Measurements from ENCODE around the gene HOMER2. TPM values are rescaled to one million over a fixed set of nuclear protein-coding genes. Genes with fewer than 3 reads are reported as not detected.

The HOMER2 gene
- total and polyA plus RNA-seq, 4 donors: 4.3 to 62.0 (median 23.6) TPM

DNA sequence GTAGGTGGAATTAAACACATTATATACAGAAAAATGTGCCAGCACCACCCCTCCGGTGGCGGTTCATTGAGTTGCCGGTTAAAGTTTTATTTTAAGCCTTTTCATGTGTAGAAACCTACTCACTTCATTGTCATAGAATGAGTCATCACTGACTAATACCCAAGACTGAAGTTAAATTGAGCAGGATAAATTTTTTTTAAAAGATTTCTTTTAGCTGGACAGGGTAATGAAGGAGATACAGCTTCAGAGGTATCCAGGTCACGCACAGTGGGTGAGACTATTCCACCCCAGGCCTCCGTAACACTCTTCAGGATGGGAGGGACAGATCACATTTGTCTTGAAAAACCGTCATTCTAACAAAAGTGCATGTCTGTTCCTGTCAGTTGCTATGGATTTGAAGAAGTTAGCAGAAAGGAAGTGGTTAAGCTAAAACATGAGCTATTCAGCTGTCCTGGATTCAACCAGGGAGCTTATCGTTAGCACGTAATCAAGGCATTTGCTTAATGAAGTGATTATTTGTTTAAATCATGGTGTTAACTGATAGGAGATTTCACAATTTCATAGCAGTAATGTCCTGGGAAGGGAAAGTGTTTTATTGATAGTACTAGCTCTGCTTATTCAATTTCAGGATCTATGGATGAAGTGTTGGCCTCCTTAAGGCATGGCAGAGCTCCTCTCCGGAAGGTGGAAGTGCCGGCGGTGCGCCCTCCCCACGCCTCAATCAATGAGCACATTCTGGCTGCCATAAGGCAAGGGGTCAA, 119.7 kb downstream of the HOMER2 start:
- WGBS: 69% methylated on average over 13 of the region's 13 CpGs

DNA sequence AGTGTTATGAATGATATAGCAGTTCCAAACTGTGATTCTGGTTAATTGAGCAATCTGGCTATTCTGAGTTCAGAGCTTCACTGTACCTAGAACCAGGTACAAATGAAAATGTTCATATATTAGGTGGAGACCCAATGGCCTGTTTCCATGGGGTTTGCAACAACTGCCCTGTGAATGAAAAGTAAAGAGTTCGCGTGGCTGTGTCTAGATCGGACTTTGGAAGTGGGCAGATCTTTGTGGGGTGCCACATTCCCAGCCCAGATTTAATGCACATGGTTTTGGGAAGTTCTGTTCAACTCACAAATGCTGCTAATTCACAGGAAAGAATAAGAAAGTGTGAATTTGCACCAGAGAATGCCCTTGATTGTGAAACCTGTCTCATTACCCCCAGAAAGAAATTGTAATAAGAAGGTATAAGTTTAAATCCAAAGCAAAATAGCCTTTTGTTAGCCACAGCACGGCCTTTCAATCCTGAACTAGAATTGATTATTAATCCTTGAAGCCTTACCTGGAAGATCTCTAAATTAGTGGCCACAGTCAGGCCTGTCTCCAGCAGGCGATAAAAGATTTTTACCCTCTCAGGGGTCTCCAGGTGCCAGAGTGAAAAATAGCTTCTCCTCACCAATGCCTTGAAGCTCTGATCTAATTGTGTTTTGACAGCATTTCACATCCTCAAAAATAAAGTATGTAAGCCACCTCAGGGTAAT, 120.5 kb downstream of the HOMER2 start:
- H3K27ac ChIP-seq (ENCODE audit: low read depth in 1 of 2, low read length in 2 of 2): peak overlapping the region; percentile 39 to 62
- H3K4me3 ChIP-seq (ENCODE audit: low read depth in 1 of 3, low read length in 3 of 3): no peak overlapping the region
- peaks cover 2 to 38% (median 31%) of the 10 kb centered on the region in 4 donors for H3K4me1 ChIP-seq (ENCODE audit: control insufficient read depth in 4 of 4, insufficient read depth in 4 of 4, low read length in 3 of 4)
- peaks cover 9 to 59% (median 43%) of the 10 kb centered on the region in 4 donors for H3K36me3 ChIP-seq (ENCODE audit: control insufficient read depth in 4 of 4, insufficient read depth in 3 of 4, low read depth in 1 of 4, low read length in 3 of 4)
- no peaks in the 10 kb centered on the region for H3K27me3 ChIP-seq (ENCODE audit: control insufficient read depth in 4 of 4, insufficient read depth in 4 of 4, low read length in 3 of 4)
- peak; percentile 13 for TF ChIP-seq HNF4G (IDR thresholded peaks at IDR 0.05)
- no peak for TF ChIP-seq EGR1 (IDR thresholded peaks at IDR 0.05; ENCODE audit: low read depth in 2 of 2)
- TF ChIP-seq HNF4A (conservative IDR thresholded peaks at IDR 0.05): peak; percentile 58
- no peak for TF ChIP-seq YY1 (IDR thresholded peaks at IDR 0.05)
- 77% methylated on average over 5 of the region's 5 CpGs for WGBS
- H3K9ac ChIP-seq (ENCODE audit: low read depth in 1 of 2, low read length in 2 of 2): no peak overlapping the region
- DNase-seq (ENCODE audit: low spot score): no peak
- H3K9me3 ChIP-seq (ENCODE audit: control insufficient read depth in 4 of 4, low read length in 3 of 4): no peaks in the 10 kb centered on the region

More for the DNA sequence above, 119.7 kb downstream of the HOMER2 start:
- Histone ChIP-seq H3K4me3 (ENCODE audit: low read depth in 1 of 3, low read length in 3 of 3) (no peak overlapping the region), H3K9ac (ENCODE audit: low read depth in 1 of 2, low read length in 2 of 2) (no peak overlapping the region), H3K27me3 (ENCODE audit: control insufficient read depth in 4 of 4, insufficient read depth in 4 of 4, low read length in 3 of 4) (no peaks in the 10 kb centered on the region), H3K36me3 (ENCODE audit: control insufficient read depth in 4 of 4, insufficient read depth in 3 of 4, low read depth in 1 of 4, low read length in 3 of 4) (peaks cover 9 to 62% (median 47%) of the 10 kb centered on the region in 4 donors), H3K4me1 (ENCODE audit: control insufficient read depth in 4 of 4, insufficient read depth in 4 of 4, low read length in 3 of 4) (peaks cover 2 to 35% (median 27%) of the 10 kb centered on the region in 4 donors), H3K9me3 (ENCODE audit: control insufficient read depth in 4 of 4, low read length in 3 of 4) (no peaks in the 10 kb centered on the region), H3K27ac (ENCODE audit: low read depth in 1 of 2, low read length in 2 of 2) (peak overlapping the region; percentile 39 to 62)
- TF ChIP-seq RXRA (IDR thresholded peaks at IDR 0.05) (no peak), GABPA (IDR thresholded peaks at IDR 0.05 in 1 of 2, conservative IDR thresholded peaks at IDR 0.05 in 1 of 2) (no peak), EGR1 (IDR thresholded peaks at IDR 0.05; ENCODE audit: low read depth in 2 of 2) (no peak)
- TF ChIP-seq, protein P1, sequence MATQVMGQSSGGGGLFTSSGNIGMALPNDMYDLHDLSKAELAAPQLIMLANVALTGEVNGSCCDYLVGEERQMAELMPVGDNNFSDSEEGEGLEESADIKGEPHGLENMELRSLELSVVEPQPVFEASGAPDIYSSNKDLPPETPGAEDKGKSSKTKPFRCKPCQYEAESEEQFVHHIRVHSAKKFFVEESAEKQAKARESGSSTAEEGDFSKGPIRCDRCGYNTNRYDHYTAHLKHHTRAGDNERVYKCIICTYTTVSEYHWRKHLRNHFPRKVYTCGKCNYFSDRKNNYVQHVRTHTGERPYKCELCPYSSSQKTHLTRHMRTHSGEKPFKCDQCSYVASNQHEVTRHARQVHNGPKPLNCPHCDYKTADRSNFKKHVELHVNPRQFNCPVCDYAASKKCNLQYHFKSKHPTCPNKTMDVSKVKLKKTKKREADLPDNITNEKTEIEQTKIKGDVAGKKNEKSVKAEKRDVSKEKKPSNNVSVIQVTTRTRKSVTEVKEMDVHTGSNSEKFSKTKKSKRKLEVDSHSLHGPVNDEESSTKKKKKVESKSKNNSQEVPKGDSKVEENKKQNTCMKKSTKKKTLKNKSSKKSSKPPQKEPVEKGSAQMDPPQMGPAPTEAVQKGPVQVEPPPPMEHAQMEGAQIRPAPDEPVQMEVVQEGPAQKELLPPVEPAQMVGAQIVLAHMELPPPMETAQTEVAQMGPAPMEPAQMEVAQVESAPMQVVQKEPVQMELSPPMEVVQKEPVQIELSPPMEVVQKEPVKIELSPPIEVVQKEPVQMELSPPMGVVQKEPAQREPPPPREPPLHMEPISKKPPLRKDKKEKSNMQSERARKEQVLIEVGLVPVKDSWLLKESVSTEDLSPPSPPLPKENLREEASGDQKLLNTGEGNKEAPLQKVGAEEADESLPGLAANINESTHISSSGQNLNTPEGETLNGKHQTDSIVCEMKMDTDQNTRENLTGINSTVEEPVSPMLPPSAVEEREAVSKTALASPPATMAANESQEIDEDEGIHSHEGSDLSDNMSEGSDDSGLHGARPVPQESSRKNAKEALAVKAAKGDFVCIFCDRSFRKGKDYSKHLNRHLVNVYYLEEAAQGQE (IDR thresholded peaks at IDR 0.05): no peak
- TF ChIP-seq, protein P2, sequence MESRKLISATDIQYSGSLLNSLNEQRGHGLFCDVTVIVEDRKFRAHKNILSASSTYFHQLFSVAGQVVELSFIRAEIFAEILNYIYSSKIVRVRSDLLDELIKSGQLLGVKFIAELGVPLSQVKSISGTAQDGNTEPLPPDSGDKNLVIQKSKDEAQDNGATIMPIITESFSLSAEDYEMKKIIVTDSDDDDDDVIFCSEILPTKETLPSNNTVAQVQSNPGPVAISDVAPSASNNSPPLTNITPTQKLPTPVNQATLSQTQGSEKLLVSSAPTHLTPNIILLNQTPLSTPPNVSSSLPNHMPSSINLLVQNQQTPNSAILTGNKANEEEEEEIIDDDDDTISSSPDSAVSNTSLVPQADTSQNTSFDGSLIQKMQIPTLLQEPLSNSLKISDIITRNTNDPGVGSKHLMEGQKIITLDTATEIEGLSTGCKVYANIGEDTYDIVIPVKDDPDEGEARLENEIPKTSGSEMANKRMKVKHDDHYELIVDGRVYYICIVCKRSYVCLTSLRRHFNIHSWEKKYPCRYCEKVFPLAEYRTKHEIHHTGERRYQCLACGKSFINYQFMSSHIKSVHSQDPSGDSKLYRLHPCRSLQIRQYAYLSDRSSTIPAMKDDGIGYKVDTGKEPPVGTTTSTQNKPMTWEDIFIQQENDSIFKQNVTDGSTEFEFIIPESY (IDR thresholded peaks at IDR 0.05): no peak
- TF ChIP-seq, protein P3, sequence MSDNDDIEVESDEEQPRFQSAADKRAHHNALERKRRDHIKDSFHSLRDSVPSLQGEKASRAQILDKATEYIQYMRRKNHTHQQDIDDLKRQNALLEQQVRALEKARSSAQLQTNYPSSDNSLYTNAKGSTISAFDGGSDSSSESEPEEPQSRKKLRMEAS (IDR thresholded peaks at IDR 0.05): no peak
- no peak for DNase-seq (ENCODE audit: low spot score)
